HG03442 (cell line): Measurements from ENCODE around the gene CHST15.

ENCODE experiments used
- ATAC-seq: cut with Tn5 transposase; IDR thresholded peaks from one replicate; pipeline ENCODE4 v1.9.1; 2021; ENCODE audit warnings: mild to moderate bottlenecking, moderate library complexity; ENCODE audit not compliant: unreplicated experiment

The CHST15 gene

DNA sequence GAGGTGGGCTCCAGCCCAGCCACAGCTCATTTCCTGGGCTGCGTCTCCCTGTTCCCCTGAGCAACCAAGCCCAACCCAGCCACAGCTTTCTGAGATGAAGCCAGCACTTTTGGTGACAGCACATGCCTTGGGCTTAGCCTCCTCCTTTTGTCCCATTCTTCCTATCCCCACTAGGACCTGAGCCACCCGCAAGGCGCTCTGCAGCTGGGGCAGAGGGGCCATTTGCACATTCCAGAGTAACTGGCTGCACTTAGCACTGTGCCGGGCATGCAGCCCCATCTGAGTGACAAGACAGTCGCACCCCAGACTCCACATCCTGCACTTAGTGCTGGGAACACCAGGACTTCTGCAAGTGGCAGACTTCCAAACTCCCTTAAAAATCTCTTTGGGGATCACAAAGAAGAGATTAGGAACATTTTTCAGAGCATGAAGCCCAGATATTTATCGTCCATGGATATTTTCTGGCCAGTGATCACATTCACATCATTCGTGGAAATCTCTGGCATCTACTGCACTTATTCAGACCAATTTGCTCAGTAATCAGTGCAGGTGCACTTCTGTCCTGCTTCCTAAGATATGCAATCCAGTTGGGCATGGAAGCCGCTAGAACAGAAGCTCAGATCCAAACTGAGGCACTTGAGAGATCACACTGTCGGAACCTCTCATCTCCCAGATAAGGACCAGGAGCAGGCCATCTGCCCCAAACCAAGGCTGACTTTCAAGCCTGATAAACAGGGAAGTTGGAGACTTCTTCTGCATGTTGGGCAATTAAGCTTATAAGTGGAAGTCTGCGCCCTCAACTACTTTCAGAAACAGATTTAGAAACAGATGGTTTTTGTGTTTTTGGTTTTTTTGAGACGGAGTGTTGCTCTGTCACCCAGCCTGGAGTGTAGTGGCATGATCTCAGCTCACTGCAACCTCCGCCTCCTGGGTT lies 26.4 kb downstream of the CHST15 start:
- no peak for ATAC-seq

DNA sequence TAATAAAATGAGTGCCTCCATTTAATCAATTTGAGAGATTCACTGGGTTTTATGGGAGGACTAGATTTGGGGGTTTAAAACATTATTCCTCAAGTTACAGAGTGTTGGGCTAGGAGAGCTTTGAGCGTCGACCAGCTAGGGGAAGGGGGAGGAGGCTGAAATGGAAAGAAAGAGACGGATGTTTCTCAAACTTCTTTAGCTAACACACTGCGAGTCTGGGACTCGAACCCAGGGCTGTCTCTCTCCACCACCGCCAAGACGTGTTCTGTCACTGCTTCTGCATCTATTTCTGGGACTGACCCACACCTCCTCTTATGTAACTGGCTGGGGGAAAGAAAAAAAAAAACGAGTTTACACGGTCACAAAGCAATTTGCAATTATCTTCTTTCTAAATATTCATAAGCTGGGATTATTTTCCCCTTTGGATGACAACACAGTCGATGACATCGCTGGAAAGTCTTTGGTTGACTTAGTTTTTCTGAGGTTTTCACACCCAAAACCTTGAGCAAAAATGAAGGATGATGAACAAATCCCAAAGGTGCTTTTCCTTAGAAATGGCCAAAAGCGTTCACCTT lies 27.2 kb downstream of the CHST15 start:
- no peak for ATAC-seq

- no peak for ATAC-seq
These were observed 27.8 kb downstream of the CHST15 start for GRCh38 chr10:124065382-124066125.

DNA sequence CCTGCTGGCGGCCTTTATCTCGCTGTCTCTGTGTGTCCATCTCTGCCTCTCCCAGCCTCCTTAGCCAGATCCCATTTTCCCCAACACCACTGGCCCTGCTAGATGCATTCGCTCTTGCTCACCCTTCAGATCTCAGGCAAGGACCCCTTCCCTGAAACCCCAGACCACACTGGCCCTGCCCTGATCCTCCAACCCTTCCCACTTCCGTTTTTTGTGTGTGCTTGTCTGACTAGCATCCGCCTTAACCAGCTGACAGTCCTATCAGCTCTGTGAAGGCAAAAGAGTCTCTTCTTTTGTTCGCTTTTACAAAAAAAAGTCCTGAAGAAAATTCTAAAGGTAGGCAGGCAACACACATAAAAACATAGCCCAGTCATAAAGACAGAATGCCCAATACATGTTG lies 28.7 kb downstream of the CHST15 start:
- ATAC-seq: no peak

- ATAC-seq: no peak
These were observed 29.4 kb downstream of the CHST15 start for GRCh38 chr10:124063750-124064603.

GRCh38 chr10:124062390-124062789 lies 31.0 kb downstream of the CHST15 start:
- ATAC-seq: no peak

DNA sequence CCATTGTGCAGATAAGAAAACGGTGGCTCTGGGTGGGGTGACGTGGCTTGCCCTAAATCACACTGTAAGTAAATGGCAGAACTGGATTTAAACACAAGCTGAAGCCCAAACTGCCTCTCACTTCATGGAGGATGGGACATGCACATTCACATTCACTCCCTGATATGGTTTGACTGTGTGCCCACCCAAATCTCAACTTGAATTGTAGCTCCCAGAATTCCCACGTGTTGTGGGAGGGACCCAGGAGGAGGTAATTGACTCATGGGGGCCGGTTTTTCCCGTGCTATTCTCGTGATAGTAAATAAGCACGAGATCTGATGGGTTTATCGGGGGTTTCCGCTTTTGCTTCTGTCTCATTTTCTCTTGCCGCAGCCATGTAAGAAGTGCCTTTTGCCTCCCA lies 32.4 kb downstream of the CHST15 start:
- ATAC-seq: no peak

DNA sequence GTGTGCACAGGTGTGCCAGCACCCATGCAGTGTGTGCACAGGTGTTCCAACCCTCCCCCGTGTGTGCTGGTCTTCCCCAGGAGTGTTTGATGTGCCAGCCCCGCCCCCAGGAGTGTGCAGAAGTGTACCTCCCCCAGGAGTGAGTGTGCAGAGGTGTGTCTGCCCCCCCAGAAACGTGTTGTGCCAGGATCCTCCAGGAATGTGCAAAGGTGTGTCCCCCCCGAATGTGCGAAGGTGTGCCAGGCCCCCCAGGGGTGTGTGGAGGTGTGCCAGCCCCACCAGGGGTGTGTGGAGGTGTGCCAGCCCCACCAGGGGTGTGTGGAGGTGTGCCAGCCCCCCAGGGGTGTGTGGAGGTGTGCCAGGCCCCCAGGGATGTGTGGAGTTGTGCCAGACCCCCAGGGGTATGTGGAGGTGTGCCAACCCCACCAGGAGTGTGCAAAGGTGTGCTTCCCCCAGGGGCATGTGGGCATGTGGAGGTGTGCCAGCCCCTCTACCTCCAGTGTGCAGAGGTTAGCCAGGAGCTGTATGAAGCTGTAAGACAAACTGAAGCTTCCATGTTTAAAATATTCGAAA lies 33.2 kb downstream of the CHST15 start:
- ATAC-seq: no peak

DNA sequence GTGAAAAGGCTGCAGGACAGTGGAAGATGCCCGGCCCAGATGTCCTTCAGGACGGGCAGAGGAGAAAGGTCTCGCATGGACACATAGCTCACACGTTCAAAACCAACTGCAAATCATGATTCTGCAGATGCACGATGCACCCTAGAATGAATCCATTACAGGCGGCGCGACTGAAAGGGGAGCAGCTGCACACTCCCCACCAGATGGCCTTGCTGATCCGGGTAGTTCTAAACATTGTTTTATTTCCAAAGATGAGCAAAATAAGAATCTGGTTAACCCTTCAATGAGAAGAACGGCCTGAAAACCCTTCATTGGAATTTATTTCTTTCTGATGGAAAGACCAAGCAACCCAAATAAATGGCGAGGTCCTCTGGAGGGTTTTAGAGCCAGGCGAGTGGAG lies 33.8 kb downstream of the CHST15 start:
- no peak for ATAC-seq

DNA sequence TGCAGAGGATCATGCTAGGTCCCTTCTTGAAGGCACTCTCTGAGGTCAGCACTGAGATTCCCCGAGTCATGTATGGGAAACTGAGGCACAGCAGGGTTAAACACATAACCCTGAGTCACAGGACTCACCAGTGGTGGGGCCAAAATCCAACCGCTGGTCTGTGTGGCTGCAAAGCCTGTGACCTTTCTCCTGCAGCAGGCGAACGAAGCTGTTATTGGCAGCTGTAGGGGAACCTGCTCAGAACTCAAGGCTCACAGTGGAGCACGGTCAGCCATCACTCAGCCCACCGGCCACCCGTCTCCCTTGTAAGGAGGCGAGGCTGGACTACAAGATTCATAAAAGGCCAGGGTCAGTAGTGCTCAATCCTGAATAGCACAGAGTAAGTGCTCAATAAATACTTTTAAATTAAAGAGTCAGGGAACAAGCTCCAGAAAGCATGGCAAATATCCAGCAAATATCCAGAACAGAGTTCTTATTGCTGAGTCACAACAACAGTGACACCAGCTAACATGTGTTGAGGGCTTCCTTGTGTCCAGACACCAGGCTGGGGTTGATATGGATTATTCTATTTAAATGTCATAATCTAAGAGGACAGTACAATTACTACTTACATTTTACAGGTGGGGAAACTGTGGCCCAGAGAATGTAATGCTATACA lies 34.9 kb downstream of the CHST15 start:
- ATAC-seq: no peak

DNA sequence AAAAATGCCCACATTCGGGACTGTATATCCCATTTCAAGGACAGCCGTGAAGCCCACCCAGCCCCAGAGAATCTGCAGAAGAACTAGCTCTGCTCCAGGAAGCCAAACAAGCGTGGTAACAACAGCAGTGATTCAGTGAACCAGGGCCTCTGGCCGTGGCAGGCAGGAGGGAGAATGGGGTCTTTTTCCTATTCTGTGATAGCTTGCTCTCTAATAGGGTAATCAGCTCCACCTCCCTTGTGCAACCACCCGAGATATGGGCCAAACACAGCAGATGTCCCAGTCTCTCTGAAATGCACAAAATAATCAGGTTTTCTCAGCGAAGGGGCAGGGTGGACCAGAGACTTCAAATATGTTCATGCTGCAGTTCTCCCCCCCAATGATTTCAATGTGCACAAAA lies 35.8 kb downstream of the CHST15 start:
- ATAC-seq: no peak

DNA sequence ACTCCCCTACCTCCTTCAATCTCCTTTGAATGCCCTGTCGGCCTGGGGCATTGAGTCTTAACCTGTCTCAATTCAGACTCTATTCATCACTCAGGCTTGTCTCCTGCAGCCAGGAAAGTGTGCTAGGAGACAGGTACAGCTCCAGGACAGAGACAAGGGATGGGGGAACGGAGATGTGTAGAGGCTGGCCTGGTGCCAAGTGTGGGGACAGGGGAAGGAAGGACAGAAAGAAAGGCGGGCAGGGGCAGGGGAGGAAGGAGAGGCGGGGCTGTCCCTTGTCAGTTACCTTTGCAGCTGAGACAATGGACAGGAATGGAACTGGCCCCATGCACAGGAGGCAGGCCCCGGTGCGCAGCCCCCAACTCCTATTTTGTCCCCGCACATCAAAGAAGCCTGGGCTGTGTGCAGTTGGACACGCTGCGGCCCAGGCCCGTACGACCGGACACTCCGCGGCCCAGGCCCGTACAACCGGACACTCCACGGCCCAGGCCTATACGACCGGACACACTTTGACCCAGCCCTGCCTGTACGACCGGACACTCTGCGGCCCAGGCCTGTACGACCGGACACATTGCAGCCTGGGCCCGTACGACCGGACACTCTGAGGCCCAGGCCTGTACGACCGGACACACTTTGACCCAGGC lies 36.9 kb downstream of the CHST15 start:
- no peak for ATAC-seq

- ATAC-seq: no peak
These were observed 39.4 kb downstream of the CHST15 start for GRCh38 chr10:124053971-124054370.

GRCh38 chr10:124052561-124052960 lies 40.8 kb downstream of the CHST15 start:
- no peak for ATAC-seq

DNA sequence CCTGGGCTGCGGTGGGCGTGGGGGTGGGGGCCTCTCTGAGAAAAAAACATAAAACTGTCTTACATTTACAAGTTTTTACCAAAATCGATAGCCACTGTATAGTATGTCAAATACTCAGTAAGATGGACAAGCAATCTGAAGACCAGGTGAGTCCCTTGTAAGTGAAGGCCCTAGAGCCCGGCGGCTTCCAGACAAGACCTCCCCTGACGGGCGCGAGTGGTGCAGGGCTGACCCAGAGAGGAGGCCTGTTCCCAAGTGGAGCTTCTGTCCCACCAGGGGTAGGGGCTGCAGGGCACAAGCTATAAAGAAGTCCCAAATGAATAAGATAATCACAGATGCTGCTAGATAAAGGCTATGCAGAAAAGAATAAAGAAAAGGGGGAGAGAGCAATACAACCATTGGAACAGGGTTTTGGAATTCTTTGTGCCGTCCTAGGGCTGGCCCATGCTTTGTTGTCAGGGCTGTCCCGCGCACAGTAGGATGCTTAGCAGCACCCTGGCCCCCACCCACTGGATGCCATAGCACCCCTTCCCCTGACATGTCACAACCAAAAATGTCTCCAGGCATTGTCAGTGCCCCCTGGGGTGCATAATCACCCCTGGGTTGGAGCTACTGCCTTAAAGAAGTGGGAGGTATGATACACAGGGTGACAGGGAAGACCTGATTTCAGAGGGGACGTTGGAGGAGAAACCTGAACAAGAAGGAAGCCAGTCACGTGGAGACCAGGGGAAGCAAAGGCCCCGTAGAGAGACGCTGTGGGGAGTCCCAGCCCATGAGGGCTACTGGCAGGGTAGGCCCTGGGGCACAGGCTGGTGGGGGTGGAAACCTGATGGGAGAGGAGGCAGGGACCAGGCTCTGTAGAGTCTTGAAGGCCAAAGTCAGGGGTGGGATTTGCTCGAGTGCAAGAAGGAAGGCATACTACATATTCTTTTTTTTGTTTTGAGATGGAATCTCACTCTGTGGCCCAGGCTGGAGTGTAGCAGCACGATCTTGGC lies 43.1 kb downstream of the CHST15 start:
- no peak for ATAC-seq

DNA sequence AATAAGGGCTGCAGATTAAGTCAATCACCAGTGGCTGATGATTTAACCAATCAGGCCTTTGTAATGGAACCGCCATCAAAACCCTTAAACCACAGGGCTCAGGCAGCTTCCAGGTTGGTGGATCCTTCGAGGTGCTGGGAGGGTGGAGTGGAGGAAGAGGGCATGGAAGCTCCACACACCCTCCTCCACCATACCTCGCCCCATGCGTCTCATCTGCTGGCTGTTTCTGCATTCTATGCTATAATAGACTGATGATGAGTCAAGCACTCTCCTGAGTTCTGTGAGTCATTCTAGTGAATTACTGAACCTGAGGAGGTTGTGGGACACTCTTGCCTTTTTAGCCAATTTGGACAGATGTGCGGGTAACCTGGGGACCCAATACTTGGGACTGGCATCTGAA lies 43.9 kb downstream of the CHST15 start:
- no peak for ATAC-seq

- ATAC-seq: no peak
These were observed 44.8 kb downstream of the CHST15 start for GRCh38 chr10:124048371-124049290.
